Endothelial cell of umbilical vein (primary cell): ENCODE measurements around the gene DENND1A. TPM values are rescaled to one million over a fixed set of nuclear protein-coding genes. Genes with fewer than 3 reads are reported as not detected.

ENCODE experiments used
- BruUV-seq: library from RNA; stranded (reverse); fragments of 400-500 nt; replicated peaks from 2 replicates; lab custom pipeline; 2021; lab: Mats Ljungman, UMichigan
- CTCF ChIA-PET: fragments of 300-600, 350-600 bp; sonication (Branson Sonifier 250); formaldehyde crosslinking; loops from one replicate; lab custom pipeline; 2021; ENCODE audit warnings: antibody characterized with exemption, inconsistent platforms; lab: Charles Lee
- POLR2A ChIA-PET: fragments of 300-600, 350-600 bp; sonication (Branson Sonifier 250); formaldehyde crosslinking; loops from one replicate; lab custom pipeline; 2021; ENCODE audit warnings: antibody characterized with exemption, inconsistent platforms; lab: Charles Lee
- DNase-seq: peaks from one replicate; pipeline ENCODE4 v3.0.0-alpha.2; 2011; ENCODE audit warnings: low read depth, low spot score
- FAIRE-seq: peaks from 2 replicates; lab custom pipeline; 2011; peaks lifted over from hg19 to GRCh38; lab: Jason Lieb, UNC
- H2AFZ ChIP-seq: 2 replicates; pipeline ENCODE4 v1.6.0; 2012; ENCODE audit warnings: low read depth, low read length, control low read depth, inconsistent platforms
- H3K27ac ChIP-seq: 2 replicates; pipeline ENCODE4 v1.5.1; 2011; ENCODE audit warnings: low read depth, mild to moderate bottlenecking, control low read depth, low read length, moderate library complexity; ENCODE audit not compliant: insufficient read depth
- H3K27me3 ChIP-seq, 2 experiments: 2 replicates each; pipeline versions ENCODE4 v1.6.0 to v1.6.1; 2011; ENCODE audit warnings: low read length in 2 of 2, mixed read lengths in 1 of 2; ENCODE audit not compliant: control insufficient read depth in 2 of 2, insufficient read depth in 2 of 2
- H3K36me3 ChIP-seq, 2 experiments: 2 replicates in 1 of 2; 3 replicates in 1 of 2; pipeline ENCODE4 v1.5.1; 2011; ENCODE audit warnings: low read length in 2 of 2, mild to moderate bottlenecking in 1 of 2, moderate library complexity in 1 of 2; ENCODE audit not compliant: control insufficient read depth in 2 of 2, insufficient read depth in 2 of 2; ENCODE audit errors: extremely low read depth in 1 of 2
- H3K4me1 ChIP-seq: 3 replicates; pipeline ENCODE4 v1.5.1; 2011; ENCODE audit warnings: mild to moderate bottlenecking, low read length; ENCODE audit not compliant: control insufficient read depth, insufficient read depth; ENCODE audit errors: extremely low read depth
- H3K4me2 ChIP-seq: 2 replicates; pipeline ENCODE4 v1.6.1; 2011; ENCODE audit warnings: low read length, control low read depth, mixed read lengths; ENCODE audit not compliant: insufficient read depth
- H3K4me3 ChIP-seq, 3 experiments: fragments of 200-600 bp in 1 of 3; sonication (generic), shearing (Covaris generic) in 1 of 3; replicated peaks in 1 of 3; 2 replicates each; pipeline ENCODE4 v1.5.1; 2011 to 2016; ENCODE audit warnings: control low read depth in 3 of 3, low read length in 3 of 3, mild to moderate bottlenecking in 2 of 3, inconsistent platforms in 1 of 3, low read depth in 1 of 3, moderate library complexity in 1 of 3; ENCODE audit not compliant: insufficient read depth in 1 of 3
- H3K79me2 ChIP-seq: 2 replicates; pipeline ENCODE4 v1.6.0; 2012; ENCODE audit warnings: low read length, inconsistent platforms; ENCODE audit not compliant: control insufficient read depth, insufficient read depth
- H3K9ac ChIP-seq: replicated peaks from 2 replicates; pipeline ENCODE3; 2011; ENCODE audit warnings: low read length, control low read depth; ENCODE audit not compliant: insufficient read depth; ENCODE audit errors: extremely low read depth
- H3K9me1 ChIP-seq: replicated peaks from 3 replicates; pipeline ENCODE4 v1.6.0; 2011; ENCODE audit warnings: mild to moderate bottlenecking, low read length; ENCODE audit not compliant: control insufficient read depth, insufficient read depth; ENCODE audit errors: extremely low read depth
- H3K9me3 ChIP-seq: replicated peaks from 2 replicates; pipeline ENCODE4 v1.5.1; 2012; ENCODE audit warnings: low read length, inconsistent platforms; ENCODE audit not compliant: control insufficient read depth, insufficient read depth
- H4K20me1 ChIP-seq: replicated peaks from 2 replicates; pipeline ENCODE3; 2011; ENCODE audit warnings: mild to moderate bottlenecking, low read length; ENCODE audit not compliant: control insufficient read depth, insufficient read depth; ENCODE audit errors: extremely low read depth
- JUN ChIP-seq: IDR thresholded peaks from 2 replicates; pipeline ENCODE4 v1.6.1; 2011; ENCODE audit warnings: borderline replicate concordance, low read depth; ENCODE audit not compliant: insufficient read length, insufficient read depth
- POLR2A ChIP-seq: IDR thresholded peaks from 2 replicates; pipeline ENCODE4 v1.6.1; 2012; ENCODE audit warnings: low read depth, mild to moderate bottlenecking, control low read depth, low read length
- dilution Hi-C: fragments of 300-500 bp; cut with MboI; formaldehyde crosslinking; loops from one replicate; pipeline ENCODE4 v1.15.0; 2019; ENCODE audit warnings: low sequenced_read_pairs; ENCODE audit not compliant: extremely low pct_ligation_motif_present
- intact Hi-C: fragments of 100-400 bp; cut with micrococcal nuclease; formaldehyde crosslinking; loops from one replicate; pipeline ENCODE4 v1.10.0; 2022
- polyA plus RNA-seq, 4 experiments: library from polyadenylated mRNA; depleted of rRNA in 3 of 4; stranded (reverse) in 3 of 4; unstranded in 1 of 4; fragments of >200 nt; gene quantifications; 2 replicates each; pipeline versions ENCODE4 v1.2.1 to v1.2.3, GENCODE V29; 2011 to 2012; ENCODE audit warnings: missing spikeins in 1 of 4
- total RNA-seq: library from RNA; stranded (reverse); gene quantifications from 2 replicates; pipeline ENCODE4 v1.2.3, GENCODE V29; 2021

Gene DENND1A
- total and polyA plus RNA-seq, 2 donors (not counting 3 experiments of a cell fraction or from before 2014, with no cell fraction given) = 18.5 to 24.5 TPM

DNA sequence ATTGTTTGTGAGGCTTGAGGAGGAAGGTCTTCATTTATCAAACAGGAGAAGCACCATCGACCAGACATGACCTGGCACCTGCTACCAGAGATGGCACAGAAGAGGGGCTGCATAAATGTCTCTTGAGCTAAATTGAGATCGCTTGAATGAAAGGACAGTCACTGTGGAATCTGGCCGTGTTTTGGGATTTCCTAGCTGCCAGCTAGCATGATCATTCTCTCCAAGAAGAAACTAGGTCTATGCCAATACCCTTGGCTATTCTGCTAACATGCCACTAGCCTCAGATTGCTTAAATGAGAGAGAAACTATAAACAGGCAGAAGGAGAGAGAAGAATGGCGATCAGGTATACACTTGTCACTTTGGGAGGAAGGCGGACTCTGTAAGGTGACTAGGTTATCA is 324.6 kb downstream of the DENND1A start:
- BruUV-seq = no TSS peak
- H3K27ac ChIP-seq = no peak overlapping the region
- H3K9me3 ChIP-seq = no peaks in the 10 kb centered on the region
- no peak overlapping the region for H3K4me3 ChIP-seq
- DNase-seq (no peak), FAIRE-seq (no peak)
- H2AFZ ChIP-seq = no peak overlapping the region
- H3K36me3 ChIP-seq = peaks cover 0 to 2% of the 10 kb centered on the region in 2 experiments
- no peak overlapping the region for H3K4me2 ChIP-seq
- dilution Hi-C loops (no loop called here), intact Hi-C loops (no loop called here)
- TF ChIP-seq POLR2A = no peak
- no peak overlapping the region for H3K9ac ChIP-seq
- POLR2A ChIA-PET = no interaction called here
- no peaks in the 10 kb centered on the region for H4K20me1 ChIP-seq
- CTCF ChIA-PET = interaction anchor here (1.1 to 1.6 kb wide), 2 partner anchors 15 to 17 kb away, joined by 3 to 4 read pairs; no protein-coding TSS in a partner anchor
- H3K27me3 ChIP-seq = no peaks in the 10 kb centered on the region
- no peaks in the 10 kb centered on the region for H3K79me2 ChIP-seq
- H3K9me1 ChIP-seq = no peaks in the 10 kb centered on the region
- H3K4me1 ChIP-seq = no peaks in the 10 kb centered on the region

DNA sequence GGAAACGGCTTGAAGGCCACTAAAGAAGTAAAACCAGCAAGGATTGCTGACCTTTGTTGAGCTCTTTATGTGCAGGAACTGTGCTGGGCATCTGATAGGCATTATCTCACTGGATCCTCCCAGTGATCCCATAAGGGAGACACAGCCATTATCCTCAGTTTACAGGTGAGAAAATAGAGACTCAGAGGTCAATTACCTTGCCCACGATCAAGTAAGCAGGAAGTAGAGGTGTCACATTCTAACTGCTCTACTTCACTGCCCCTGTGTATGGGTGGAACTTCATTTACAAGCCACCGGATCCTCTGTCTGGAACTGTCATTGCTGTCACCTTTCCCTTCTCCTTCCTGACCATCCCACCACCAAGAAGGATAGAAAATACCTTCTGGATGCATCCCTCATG is 325.1 kb downstream of the DENND1A start:
- no peaks in the 10 kb centered on the region for H3K4me1 ChIP-seq
- H2AFZ ChIP-seq = no peak overlapping the region
- no peaks in the 10 kb centered on the region for H3K9me3 ChIP-seq
- H3K9me1 ChIP-seq = no peaks in the 10 kb centered on the region
- H3K9ac ChIP-seq = no peak overlapping the region
- no peak overlapping the region for H3K4me2 ChIP-seq
- H3K27ac ChIP-seq = no peak overlapping the region
- TF ChIP-seq JUN = no peak
- H3K27me3 ChIP-seq = no peaks in the 10 kb centered on the region
- H3K79me2 ChIP-seq = no peaks in the 10 kb centered on the region
- H3K36me3 ChIP-seq = peaks cover 0 to 2% of the 10 kb centered on the region in 2 experiments
- no peaks in the 10 kb centered on the region for H4K20me1 ChIP-seq
- BruUV-seq = no TSS peak
- DNase-seq (no peak), FAIRE-seq (no peak)
- dilution Hi-C loops = no loop called here
- no peak overlapping the region for H3K4me3 ChIP-seq
- ChIA-PET CTCF (interaction anchor here (1.1 to 1.6 kb wide), 2 partner anchors 16 to 18 kb away, joined by 3 to 4 read pairs; no protein-coding TSS in a partner anchor), POLR2A (no interaction called here)
- intact Hi-C loops = no loop called here
